Activated naive CD4-positive, alpha-beta T cell treated with Interleukin-2 at 50 U/mL for 16 hours (primary cell): ENCODE data around the gene MAML2.
"Not testable (repeated sequence)": the region's sequence is repeated elsewhere in the genome, so short reads cannot be mapped to it uniquely, and the experiment has no call there.

Experiments used
- DNase-seq: peaks from one replicate; pipeline ENCODE4 v3.0.0-alpha.2; 2020

The MAML2 gene

DNA sequence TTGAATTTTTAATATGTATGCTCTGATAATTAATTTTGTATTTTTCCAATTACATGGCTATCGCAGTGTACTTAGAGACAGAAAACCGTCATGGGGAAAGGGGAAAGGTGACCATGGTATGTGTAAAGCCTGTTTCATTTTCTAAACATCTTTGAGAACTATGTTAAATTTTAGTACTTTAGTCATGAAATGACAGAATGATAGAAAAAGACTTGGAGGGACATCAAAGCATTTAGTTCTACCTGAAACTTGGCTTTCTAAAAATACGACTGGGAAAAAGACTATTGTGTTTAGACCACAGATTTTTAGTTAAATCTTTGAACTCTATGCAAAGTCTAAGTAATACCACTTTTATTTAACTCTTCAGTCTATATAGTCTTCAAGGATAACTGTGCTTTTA, 54.1 kb downstream of the MAML2 start:
- no peak for DNase-seq

DNA sequence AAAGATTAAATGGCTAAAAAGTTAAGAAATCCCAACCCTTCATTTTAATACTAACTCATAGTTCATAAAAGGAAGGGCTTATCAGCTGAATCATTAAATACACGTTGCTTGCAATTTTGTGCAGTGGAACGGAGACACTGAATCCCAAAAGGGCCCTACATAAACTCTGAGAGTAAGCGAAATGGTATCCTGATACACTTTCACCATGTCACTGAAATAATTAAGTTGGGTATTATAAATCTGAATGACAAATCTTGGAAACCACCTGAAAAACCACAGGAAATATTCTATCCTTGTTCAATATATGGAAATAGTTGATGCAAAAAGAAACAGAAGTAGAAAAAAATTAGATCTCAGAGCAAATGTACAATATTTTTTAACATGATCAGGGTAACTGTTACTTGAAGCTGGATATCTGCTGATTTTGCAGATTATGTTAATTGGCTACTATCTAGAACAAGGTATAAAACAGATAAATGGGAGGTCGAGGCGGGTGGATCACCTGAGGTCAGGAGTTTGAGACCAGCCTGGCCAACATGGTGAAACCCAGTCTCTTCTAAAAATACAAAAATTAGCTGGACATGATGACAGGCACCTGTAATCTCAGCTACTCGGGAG, 55.1 kb downstream of the MAML2 start:
- no peak for DNase-seq

GRCh38 chr11:96285985-96286384, 57.0 kb downstream of the MAML2 start:
- DNase-seq = not testable (repeated sequence)

- no peak for DNase-seq
These were observed 58.1 kb downstream of the MAML2 start for GRCh38 chr11:96284917-96285316.

DNA sequence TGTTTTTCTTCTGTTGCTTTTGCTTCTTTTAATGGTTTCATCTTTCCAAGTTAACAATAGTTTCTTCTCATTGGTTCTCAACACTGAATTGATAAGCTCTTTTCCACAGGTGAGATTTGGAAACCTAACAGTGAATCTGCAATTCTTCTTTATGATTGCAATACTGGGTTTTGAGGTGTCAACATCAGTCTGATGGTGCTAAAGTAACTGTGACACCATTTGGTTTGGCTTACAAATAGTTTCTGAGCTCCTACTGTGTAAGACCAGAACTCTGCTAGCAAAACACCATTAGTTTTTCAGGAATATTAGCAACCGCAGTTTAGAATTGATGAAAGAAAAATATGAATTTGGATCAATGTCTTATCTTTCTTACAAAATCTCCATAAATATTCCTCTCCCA, 58.6 kb downstream of the MAML2 start:
- no peak for DNase-seq

DNA sequence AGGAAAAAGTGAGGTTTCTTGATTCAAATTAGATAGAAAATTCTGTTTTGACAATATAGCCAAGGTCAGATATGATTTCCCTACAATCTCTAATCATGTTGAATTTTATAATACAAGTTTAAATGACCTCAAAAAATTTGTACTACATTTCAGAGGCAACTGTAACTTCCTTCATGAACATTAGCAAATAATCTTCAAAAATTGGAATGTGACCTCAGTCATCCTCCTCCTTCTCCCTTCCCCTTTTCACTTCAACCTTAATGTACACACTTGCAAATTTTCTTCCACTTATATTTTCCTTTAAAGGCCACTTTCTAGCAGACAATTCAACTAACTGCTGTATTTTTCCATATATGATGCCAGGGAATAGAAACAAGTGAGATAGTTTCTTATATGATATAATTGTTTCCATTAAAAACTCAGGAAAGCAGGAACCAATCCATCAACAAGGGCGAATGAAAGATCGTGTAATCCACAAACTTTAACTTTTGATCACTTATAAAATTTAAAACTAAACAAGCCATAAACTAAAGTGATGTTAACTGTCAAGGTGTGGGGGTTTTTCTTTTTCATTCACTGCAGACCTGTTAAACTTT, 60.3 kb downstream of the MAML2 start:
- DNase-seq = no peak

- no peak for DNase-seq
These were observed 62.6 kb downstream of the MAML2 start for GRCh38 chr11:96280444-96280843.

DNA sequence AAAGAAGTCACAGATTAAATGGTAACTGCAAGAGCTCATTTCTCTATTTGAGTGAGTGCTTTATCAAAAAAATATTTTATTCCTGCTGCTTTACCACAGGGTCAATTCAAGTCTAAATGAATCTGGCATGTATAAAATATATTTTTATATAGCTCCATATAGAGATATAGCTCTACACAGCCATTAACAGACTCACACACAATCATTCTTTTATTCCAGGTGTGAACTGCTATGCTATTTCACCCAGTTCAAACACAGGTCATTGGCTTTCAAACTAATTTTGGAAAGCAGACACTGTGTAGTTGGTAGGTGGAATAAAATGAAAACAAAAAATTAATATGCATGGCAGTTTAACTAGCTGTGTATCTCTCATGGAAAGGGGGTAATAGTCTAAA, 63.1 kb downstream of the MAML2 start:
- no peak for DNase-seq

- no peak for DNase-seq
These were observed 63.7 kb downstream of the MAML2 start for GRCh38 chr11:96279018-96279895.

- no peak for DNase-seq
These were observed 64.7 kb downstream of the MAML2 start for GRCh38 chr11:96278039-96278897.

DNA sequence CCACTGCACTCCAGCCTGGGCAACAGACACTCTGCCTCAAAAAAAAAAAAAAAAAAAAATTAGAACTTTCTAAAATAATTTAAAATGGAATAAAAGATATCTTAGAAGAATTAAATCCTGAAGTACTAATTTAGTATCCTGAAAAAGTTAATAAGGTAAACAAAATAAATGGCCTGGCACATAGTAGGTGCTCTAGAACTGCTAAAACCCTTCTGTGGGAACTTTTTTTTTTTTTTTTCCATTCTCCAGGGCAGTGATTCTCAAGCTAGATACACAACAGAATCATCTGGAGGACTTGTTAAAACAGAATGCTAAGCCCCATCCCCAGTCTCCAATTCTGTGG, 65.3 kb downstream of the MAML2 start:
- DNase-seq = no peak

- DNase-seq = no peak
These were observed 66.2 kb downstream of the MAML2 start for GRCh38 chr11:96276836-96277235.

DNA sequence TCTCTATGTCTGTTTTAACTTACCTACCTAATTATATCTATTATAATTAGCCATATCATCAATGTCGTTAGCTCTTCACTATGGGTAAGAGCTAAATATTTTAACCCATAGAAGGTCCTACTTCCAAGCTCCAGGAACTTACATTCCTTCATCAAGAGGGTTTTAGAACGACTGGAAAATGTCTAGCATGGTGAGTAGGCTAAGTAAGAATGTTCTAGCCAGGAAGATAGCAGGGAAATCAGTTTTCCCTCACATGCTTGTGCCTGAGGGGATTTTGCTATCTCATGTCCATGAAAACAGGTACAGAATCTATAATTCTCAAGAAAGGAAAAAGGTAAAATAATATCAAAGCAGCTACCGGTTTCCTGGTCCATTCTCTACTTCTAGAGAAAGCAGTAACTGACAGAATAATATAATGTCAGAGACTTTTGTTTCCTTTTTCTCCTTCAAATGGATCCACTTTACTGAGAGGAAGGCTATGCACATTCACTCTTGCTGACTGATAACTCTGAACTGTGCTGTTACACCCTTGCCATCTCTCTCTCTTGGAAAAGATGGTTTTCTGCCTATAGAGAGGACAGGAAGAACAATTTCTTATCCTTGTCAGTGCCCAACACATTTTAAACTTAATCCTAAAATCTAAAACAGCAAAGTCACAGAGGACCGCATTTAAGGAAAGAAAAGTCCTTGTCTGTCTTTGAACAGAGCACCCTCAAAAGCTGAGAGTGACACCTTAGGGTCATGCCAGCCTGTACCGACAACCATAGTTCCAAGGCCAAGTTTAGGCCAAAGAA, 67.0 kb downstream of the MAML2 start:
- DNase-seq = no peak

GRCh38 chr11:96273507-96273906, 69.5 kb downstream of the MAML2 start:
- DNase-seq = no peak

- DNase-seq = no peak
These were observed 70.3 kb downstream of the MAML2 start for GRCh38 chr11:96272529-96273222.

- no peak for DNase-seq
These were observed 71.2 kb downstream of the MAML2 start for GRCh38 chr11:96271777-96272176.

DNA sequence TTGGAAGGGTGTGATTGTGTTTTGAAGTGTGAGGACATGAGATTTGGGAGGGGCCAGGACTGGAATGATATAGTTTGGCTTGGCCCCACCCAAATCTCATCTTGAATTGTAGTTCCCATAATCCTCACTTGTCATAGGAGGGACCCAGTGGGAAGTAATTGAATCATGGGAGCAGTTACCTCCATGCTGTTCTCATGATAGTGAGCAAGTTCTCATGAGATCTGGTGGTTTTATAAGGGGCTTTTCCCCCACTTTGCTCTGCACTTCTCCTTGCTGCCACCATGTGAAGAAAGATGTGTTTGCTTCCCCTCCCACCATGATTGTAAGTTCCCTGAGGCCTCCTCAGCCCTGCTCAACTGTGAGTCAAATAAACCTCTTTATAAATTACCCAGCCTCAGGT, 71.6 kb downstream of the MAML2 start:
- not testable (repeated sequence) for DNase-seq

GRCh38 chr11:96268527-96268926, 74.5 kb downstream of the MAML2 start:
- DNase-seq = not testable (repeated sequence)

DNA sequence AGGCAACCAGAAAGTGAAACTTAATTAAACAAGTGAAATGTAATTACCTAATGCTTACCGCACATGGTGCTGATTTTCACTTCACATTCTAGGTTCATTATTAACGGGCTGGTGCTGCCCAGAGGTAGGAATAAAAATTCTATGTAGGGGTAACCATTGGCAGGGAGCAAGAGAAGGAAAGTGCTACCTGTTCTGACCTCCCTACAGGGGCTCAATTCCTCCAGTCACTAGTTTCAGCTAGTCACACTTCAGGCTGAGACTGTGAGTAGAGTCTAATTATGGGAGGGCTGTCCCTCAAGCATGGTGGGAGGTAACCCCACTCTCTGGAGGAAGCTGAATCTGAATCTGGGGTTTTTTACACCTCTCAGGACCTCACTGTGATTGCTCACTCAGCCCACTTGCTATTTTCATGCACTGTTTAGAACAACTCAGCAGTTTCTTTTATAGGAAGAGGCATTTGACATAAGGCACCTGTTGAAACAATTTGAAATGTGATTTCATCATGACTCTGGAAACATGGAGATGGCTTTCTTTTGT, 75.4 kb downstream of the MAML2 start:
- DNase-seq = peak; percentile 59

- no peak for DNase-seq
These were observed 75.9 kb downstream of the MAML2 start for GRCh38 chr11:96267001-96267495.

- no peak for DNase-seq
These were observed 77.0 kb downstream of the MAML2 start for GRCh38 chr11:96265972-96266371.
